Lower leg skin (tissue), 3 donors: Measurements from ENCODE around the gene SKA1.
"Not testable (repeated sequence)": the region's sequence is repeated elsewhere in the genome, so short reads cannot be mapped to it uniquely, and the experiment has no call there.

Source experiments
- CTCF ChIP-seq, 3 donors: fragments of 450-650 bp; IDR thresholded peaks; one replicate each; pipeline ENCODE4 v1.5.1; 2016; ENCODE audit warnings: antibody characterized with exemption in 3 of 3, mild to moderate bottlenecking in 3 of 3, moderate library complexity in 2 of 3
- POLR2A ChIP-seq, 2 donors: fragments of 450-650 bp; IDR thresholded peaks; one replicate each; pipeline ENCODE4 v1.6.1; 2016 to 2017; ENCODE audit warnings: antibody characterized with exemption in 2 of 2, mild to moderate bottlenecking in 1 of 2, moderate library complexity in 1 of 2

DNA sequence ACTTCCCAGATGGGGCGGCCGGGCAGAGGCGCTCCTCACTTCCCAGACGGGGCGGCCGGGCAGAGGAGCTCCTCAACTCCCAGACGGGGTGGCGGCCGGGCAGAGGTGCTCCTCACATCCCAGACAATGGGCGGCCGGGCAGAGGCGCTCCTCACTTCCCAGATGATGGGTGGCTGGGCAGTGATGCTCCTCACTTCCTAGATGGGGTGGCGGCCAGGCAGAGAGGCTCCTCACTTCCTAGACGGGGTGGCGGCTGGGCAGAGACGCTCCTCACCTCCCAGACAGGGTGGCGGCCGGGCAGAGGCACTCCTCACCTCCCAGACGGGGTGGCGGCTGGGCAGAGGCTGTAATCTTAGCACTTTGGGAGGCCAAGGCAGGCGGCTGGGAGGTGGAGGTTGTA lies 42.9 kb downstream of the SKA1 start:
- not testable (repeated sequence) for TF ChIP-seq CTCF, POLR2A (IDR thresholded peaks at IDR 0.05)
